ENCODE data around the gene WASL. TPM values are rescaled to one million over a fixed set of nuclear protein-coding genes. Genes with fewer than 3 reads are reported as not detected.

Gene WASL
- polyA plus RNA-seq, 3 donors = 1.6 to 3.9 (median 2.1) TPM

GRCh38 chr7:123673137-123673732 lies 75.6 kb downstream of the WASL start:
- no peak overlapping the region for H3K4me3 Mint-ChIP-seq
- DNase-seq = no peak
- Histone ChIP-seq H3K9me3 (replicated peaks in 1 of 2; ENCODE audit: control insufficient read depth in 1 of 2, insufficient read depth in 1 of 2, low read length in 2 of 2) (no peaks in the 10 kb centered on the region), H2AFZ (ENCODE audit: insufficient read depth, low read depth, low read length, poor library complexity, severe bottlenecking) (no peak overlapping the region), H3K27me3 (ENCODE audit: control insufficient read depth in 2 of 2, insufficient read depth in 2 of 2, low read length in 2 of 2) (no peaks in the 10 kb centered on the region), H3K9ac (ENCODE audit: insufficient read depth, low read length, poor library complexity, severe bottlenecking) (no peak overlapping the region), H3K27ac (ENCODE audit: low read depth in 1 of 2, low read length in 2 of 2) (no peak overlapping the region), H3K4me1 (ENCODE audit: control insufficient read depth in 1 of 2, insufficient read depth in 2 of 2, low read length in 2 of 2) (no peaks in the 10 kb centered on the region), H3K4me2 (replicated peaks; ENCODE audit: extremely low read depth, low read length, poor library complexity, severe bottlenecking) (no peak overlapping the region), H4K20me1 (ENCODE audit: insufficient read depth, low read length) (no peaks in the 10 kb centered on the region), H3K4me3 (replicated peaks in 1 of 3; ENCODE audit: low read depth in 2 of 3, low read length in 3 of 3) (no peak overlapping the region), H3K36me3 (replicated peaks in 1 of 2; ENCODE audit: control insufficient read depth in 1 of 2, insufficient read depth in 2 of 2, low read length in 2 of 2) (no peaks in the 10 kb centered on the region), H3K79me2 (ENCODE audit: insufficient read depth, low read length) (no peaks in the 10 kb centered on the region)
- H3K9me3 Mint-ChIP-seq = no peaks in the 10 kb centered on the region
- WGBS (ENCODE audit: insufficient coverage) = 97% methylated on average over 3 of the region's 5 CpGs
- intact Hi-C loops (cut with micrococcal nuclease) = no loop called here
- no peaks in the 10 kb centered on the region for H3K36me3 Mint-ChIP-seq
- H3K27me3 Mint-ChIP-seq (ENCODE audit: low read depth in 3 of 3) = peaks cover 0 to 5% (median 3%) of the 10 kb centered on the region in 3 donors
- H3K4me1 Mint-ChIP-seq = peaks cover 1% of the 10 kb centered on the region
- no peak for TF ChIP-seq CTCF (IDR thresholded peaks at IDR 0.05)
- H3K27ac Mint-ChIP-seq = peak overlapping the region in 1 of 7 donors; percentile 6

- peaks cover 0 to 3% of the 10 kb centered on the region in 2 donors for H3K27me3 ChIP-seq (ENCODE audit: control insufficient read depth in 2 of 2, insufficient read depth in 2 of 2, low read length in 2 of 2)
- no peaks in the 10 kb centered on the region for H3K4me1 ChIP-seq (ENCODE audit: control insufficient read depth in 1 of 2, insufficient read depth in 2 of 2, low read length in 2 of 2)
- peaks cover 0 to 5% (median 3%) of the 10 kb centered on the region in 3 donors for H3K27me3 Mint-ChIP-seq (ENCODE audit: low read depth in 3 of 3)
- H4K20me1 ChIP-seq (ENCODE audit: insufficient read depth, low read length) = no peaks in the 10 kb centered on the region
- H3K79me2 ChIP-seq (ENCODE audit: insufficient read depth, low read length) = no peaks in the 10 kb centered on the region
- no peak overlapping the region for H2AFZ ChIP-seq (ENCODE audit: insufficient read depth, low read depth, low read length, poor library complexity, severe bottlenecking)
- no peak for DNase-seq
- TF ChIP-seq CTCF (IDR thresholded peaks at IDR 0.05) = no peak
- H3K4me2 ChIP-seq (replicated peaks; ENCODE audit: extremely low read depth, low read length, poor library complexity, severe bottlenecking) = no peak overlapping the region
- H3K27ac ChIP-seq (ENCODE audit: low read depth in 1 of 2, low read length in 2 of 2) = no peak overlapping the region
- no peaks in the 10 kb centered on the region for H3K36me3 Mint-ChIP-seq
- no peak overlapping the region for H3K9ac ChIP-seq (ENCODE audit: insufficient read depth, low read length, poor library complexity, severe bottlenecking)
- no peaks in the 10 kb centered on the region for H3K36me3 ChIP-seq (replicated peaks in 1 of 2; ENCODE audit: control insufficient read depth in 1 of 2, insufficient read depth in 2 of 2, low read length in 2 of 2)
- H3K9me3 ChIP-seq (replicated peaks in 1 of 2; ENCODE audit: control insufficient read depth in 1 of 2, insufficient read depth in 1 of 2, low read length in 2 of 2) = no peaks in the 10 kb centered on the region
- H3K4me3 ChIP-seq (replicated peaks in 1 of 3; ENCODE audit: low read depth in 2 of 3, low read length in 3 of 3) = no peak overlapping the region
- WGBS (ENCODE audit: insufficient coverage) = 97% methylated on average over 6 of the region's 7 CpGs
- H3K9me3 Mint-ChIP-seq = peaks cover 0 to 2% (median 0%) of the 10 kb centered on the region in 7 donors
- H3K4me3 Mint-ChIP-seq = no peak overlapping the region
- intact Hi-C loops (cut with micrococcal nuclease) = no loop called here
- no peak overlapping the region for H3K27ac Mint-ChIP-seq
- H3K4me1 Mint-ChIP-seq = no peaks in the 10 kb centered on the region
These were observed 79.3 kb downstream of the WASL start for GRCh38 chr7:123669485-123669884.

Measured in CD14-positive monocyte (primary cell).